ENCODE measurements around the gene DTL. TPM values are rescaled to one million over a fixed set of nuclear protein-coding genes. Genes with fewer than 3 reads are reported as not detected.

Gene DTL
- total RNA-seq, 1 donor from 2014 or later = 49.8 TPM

- intact Hi-C loops (cut with micrococcal nuclease) = loop anchor here (1.0 to 10.0 kb wide), 21 partner anchors 22 to 1702 kb away; partner anchors contain the start of genes ANGEL2, LPGAT1, NEK2 and NENF
Observed at GRCh38 chr1:212034516-212035122, 929 bp upstream of the DTL start.

GRCh38 chr1:212035835-212036605 is 472 bp downstream of the DTL start:
- intact Hi-C loops (cut with micrococcal nuclease) = loop anchor here (1.0 to 10.0 kb wide), 21 partner anchors 24 to 1704 kb away; partner anchors contain the start of genes ANGEL2, LPGAT1, NEK2 and NENF

- intact Hi-C loops (cut with micrococcal nuclease) = loop anchor here (5.0 to 10.0 kb wide), 3 partner anchors 713 to 1706 kb away; partner anchors contain the start of genes ANGEL2 and TRAF5
Observed at GRCh38 chr1:212037900-212038299, 2.4 kb downstream of the DTL start.

DNA sequence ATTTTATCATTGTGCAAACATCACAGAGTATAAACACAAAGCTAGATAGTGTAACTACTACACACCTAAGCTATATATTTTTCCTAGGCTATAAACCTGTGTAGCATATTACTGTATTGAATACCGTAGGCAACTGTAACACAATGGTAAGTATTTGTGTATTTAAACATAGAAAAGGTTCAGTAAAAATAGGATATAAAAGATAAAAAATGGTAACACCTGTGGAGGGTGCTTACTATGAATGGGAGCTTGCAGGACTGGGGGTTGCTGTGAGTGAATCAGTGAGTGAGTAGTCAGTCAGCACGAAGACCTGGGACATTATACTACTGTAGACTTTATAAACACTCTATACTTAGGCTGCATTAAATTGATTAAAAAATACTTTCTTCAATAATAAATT is 4.1 kb downstream of the DTL start:
- intact Hi-C loops (cut with micrococcal nuclease) = loop anchor here (5.0 to 10.0 kb wide), 3 partner anchors 715 to 1707 kb away; partner anchors contain the start of genes ANGEL2 and TRAF5

DNA sequence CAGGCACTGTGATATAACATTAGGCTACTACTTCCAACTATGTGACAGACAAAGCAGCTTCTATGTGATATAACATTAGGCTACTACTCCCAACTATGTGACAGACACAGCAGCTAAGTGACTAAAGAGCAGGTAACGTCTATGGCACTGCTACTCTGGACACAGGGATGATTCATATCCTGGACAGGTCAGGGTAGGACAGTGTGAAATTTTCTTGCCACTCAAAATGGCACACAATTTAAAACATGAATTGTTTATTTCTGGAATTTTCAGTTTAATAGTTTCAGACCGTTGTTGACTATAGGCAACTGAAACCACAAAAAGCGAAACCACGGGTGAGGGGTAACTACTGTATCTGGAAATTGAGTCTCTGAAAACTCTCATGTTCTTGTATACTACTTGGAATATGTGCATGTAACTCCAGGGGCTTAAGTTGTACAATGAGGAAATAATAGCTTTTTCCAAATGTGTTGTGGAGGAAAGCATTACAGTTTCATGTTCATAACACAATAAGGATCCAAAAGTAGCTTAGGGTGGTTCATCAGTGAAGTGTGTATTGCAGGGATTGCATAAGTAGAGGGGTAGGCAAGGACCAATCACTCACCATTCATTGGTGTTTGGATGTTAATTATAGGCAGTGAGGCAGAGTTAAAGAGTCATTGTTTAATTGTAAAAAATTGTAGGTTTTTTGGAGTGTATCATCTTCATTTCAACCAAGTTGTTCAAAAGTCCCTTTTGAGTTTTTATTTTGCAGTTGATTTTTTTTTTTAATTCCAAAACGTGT is 5.3 kb downstream of the DTL start:
- intact Hi-C loops (cut with micrococcal nuclease) = no loop called here

- intact Hi-C loops (cut with micrococcal nuclease) = no loop called here
Observed at GRCh38 chr1:212042436-212042835, 6.9 kb downstream of the DTL start.

GRCh38 chr1:212044851-212045250 is 9.3 kb downstream of the DTL start:
- intact Hi-C loops (cut with micrococcal nuclease) = no loop called here

GRCh38 chr1:212045981-212046380 is 10.4 kb downstream of the DTL start:
- intact Hi-C loops (cut with micrococcal nuclease) = no loop called here

- intact Hi-C loops (cut with micrococcal nuclease) = no loop called here
Observed at GRCh38 chr1:212053993-212054392, 18.4 kb downstream of the DTL start.

DNA sequence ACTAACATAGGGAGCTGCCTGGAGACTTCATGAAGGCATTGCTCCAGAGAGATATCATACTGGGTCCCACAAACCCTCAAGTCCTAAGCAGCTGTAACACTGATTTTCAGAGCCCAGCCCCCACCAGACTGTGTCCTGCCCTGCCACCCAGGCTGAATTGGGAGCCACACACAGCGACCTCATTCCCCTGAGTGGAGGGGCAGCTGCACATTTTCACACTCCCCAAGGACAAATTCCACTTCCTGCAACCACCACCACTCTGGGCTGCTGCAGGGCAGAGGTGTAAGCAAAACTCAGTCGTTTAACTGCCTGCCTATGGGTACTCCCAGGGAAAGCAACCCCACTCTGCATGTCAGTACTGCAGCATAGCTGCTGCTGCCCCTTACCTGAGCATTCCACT is 19.8 kb downstream of the DTL start:
- intact Hi-C loops (cut with micrococcal nuclease) = no loop called here

DNA sequence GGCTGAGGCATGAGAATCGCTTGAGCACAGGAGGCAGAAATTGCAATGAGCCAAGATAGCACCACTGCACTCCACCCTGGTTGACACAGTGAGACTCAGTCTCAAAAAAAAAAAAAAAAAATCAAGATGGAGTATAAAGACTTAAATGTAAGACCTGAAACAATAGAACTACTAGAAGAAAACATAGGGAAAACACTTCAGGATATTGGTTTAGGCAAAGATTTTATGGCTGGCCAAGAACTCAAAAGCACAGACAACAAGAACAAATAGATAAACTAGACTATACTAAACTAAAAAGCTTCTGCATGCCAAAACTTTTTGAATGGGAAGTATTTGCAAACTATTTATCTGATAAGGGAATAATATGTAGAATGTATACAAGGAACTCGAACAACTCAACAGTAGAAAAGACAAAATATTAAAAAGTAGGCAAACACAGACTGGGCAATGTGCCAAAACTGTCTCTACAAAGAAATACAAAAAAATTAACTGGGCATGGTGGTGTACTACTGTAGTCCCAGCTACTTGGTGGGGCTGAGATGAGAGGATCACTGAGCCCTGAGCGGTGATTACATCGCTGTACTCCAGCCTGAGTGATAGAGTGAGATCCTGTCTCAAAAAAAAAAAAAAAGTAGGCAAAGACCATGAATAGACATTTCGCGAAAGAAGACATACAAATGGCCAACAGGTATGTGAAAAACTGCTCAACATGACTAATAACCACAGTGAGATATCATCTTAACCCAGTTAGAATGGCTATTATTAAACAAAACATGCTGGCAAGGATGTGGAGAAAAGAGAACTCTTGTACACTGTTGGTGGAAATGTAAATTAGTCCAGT is 25.3 kb downstream of the DTL start:
- intact Hi-C loops (cut with micrococcal nuclease) = no loop called here

GRCh38 chr1:212062832-212063438 is 27.4 kb downstream of the DTL start:
- intact Hi-C loops (cut with micrococcal nuclease) = loop anchor here (1.0 kb wide), 6 partner anchors 51 to 393 kb away; partner anchors contain the start of gene PPP2R5A

DNA sequence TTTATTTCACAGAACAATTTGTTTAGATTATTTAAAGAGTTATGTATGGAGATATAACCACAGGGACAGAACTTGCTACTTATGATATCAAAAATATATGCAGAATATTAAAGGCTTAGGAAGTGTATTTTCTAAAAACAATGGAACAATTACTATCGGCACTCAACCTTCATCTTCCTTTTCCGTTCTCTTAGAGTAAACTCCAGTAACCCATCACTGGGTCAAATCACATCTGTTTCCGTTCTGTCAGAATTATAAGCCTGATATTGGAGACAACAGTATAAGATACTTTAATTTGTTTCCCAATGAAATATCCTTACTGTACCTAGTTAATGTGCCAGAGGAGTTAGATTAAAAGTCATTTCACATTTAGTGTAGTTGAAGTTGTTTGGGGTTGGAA is 32.2 kb downstream of the DTL start:
- intact Hi-C loops (cut with micrococcal nuclease) = no loop called here

DNA sequence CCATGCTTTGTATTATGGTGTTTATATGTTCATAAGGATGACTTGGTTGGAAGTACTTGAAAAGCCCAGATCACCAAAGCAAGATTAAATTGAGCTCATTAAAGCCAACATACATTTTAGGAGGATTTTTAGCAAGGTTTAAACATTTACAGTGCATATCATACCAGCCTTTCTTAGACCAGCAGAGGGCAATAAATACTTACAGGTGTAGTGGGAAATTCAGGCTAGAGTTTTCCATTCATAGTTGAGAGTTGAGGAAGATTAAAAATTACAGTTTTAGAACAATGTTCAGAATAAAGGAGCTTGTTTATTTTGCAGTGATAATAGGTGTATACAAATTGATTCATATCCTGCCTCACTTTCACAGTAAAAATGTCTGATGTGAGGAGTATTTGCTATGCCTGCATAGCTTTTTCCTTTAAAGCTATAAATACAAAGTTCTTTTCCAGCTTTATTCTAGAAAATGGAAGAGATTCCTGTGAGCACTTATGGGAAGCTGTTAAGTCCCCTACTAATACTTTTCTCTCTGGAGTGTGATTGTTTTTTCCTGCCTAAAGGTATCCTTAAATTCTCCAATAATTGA is 35.3 kb downstream of the DTL start:
- intact Hi-C loops (cut with micrococcal nuclease) = loop anchor here (1.0 to 5.0 kb wide), 6 partner anchors 86 to 390 kb away; no protein-coding TSS in a partner anchor

DNA sequence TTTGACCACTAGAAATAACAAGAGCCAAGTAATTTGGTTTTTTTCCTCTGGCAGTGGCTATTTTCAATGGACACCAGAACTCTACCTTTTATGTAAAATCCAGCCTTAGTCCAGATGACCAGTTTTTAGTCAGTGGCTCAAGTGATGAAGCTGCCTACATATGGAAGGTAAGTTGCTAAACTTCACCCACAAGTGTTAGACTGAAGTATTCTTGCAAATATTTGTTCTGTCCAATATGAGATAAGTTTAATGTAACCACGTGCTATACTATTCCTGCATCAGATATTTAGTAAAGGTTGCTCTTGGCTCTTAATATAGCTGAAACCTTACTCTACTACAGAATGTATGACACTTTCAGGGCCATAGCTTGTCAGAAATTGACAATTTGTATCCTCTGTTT is 36.5 kb downstream of the DTL start:
- intact Hi-C loops (cut with micrococcal nuclease) = loop anchor here (5.0 kb wide), 1 partner anchor 85 kb away; no protein-coding TSS in a partner anchor

GRCh38 chr1:212073490-212073889 is 37.9 kb downstream of the DTL start:
- intact Hi-C loops (cut with micrococcal nuclease) = loop anchor here (5.0 kb wide), 1 partner anchor 84 kb away; no protein-coding TSS in a partner anchor

DNA sequence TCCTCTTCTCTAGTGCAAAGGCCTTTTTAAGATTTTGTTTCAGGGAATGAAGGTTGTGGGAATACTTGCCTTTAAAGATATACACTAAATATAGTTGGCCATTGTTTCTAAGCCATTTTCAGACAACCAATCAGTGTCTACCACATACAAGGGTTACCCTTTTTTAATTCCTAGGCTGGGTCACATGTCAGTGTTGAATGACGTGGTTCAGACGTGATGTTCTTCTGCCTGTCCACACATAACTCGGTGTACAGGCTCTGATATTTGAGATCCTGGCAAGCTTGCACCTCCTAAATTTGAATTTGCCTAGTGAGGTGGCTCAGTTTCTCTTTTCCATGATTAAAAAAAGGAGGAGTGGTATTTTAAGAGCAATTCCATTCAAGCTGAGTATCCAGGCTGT is 38.8 kb downstream of the DTL start:
- intact Hi-C loops (cut with micrococcal nuclease) = loop anchor here (5.0 kb wide), 1 partner anchor 83 kb away; no protein-coding TSS in a partner anchor

DNA sequence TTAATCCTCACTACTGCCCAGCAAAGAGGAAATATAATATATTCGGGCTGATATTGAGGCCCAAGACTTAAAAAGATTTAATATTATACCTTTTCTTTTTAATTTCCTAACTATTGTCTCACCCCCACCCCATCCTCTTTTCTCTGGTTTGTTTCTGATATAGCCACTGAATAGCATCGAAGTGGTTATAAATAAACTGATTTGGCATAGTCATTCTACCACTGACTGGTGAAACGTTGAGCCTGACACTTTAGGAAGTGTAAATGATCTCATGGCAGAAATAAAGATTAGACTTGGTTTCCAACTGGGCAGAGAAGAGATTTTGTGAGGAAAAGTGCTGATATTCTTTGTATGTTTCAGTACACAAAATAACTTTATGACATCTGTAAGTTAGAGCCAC is 39.3 kb downstream of the DTL start:
- intact Hi-C loops (cut with micrococcal nuclease) = loop anchor here (5.0 kb wide), 1 partner anchor 82 kb away; no protein-coding TSS in a partner anchor

DNA sequence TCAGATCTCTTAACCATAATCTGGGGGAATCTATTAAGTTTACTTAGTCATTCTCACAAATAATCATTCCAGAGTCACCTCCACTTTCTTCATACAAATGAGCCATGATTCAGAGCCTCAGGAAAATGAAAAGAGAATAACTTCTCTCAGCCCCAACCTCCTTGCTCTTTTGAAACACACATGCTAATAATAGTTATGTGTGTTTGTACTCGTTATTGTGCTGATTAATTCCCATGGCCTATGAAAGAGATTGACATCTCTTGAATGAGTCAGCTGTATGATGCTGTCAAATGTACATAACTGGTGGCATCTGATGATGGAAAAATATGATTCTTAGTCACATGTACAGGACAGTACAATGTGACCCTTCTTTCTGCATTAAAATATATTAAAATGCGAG is 41.5 kb downstream of the DTL start:
- intact Hi-C loops (cut with micrococcal nuclease) = no loop called here

- intact Hi-C loops (cut with micrococcal nuclease) = no loop called here
Observed at GRCh38 chr1:212078826-212079225, 43.3 kb downstream of the DTL start.

All from T-helper 1 cell treated with Interleukin-12 subunit alpha and Interleukin-12 subunit beta and Interleukin-4 antibody, amounts not matched to agents 30 ng/mL and 1 ng/mL, for 36 hours (primary cell).